ENCODE data around the gene ANGPT4. TPM values are rescaled to one million over a fixed set of nuclear protein-coding genes. Genes with fewer than 3 reads are reported as not detected.

Gene ANGPT4
- total RNA-seq, 2 donors from 2014 or later, result 0.05 TPM; not detected in 1

- H3K27ac ChIP-seq, result no peak overlapping the region
Observed at GRCh38 chr20:846894-847278, 69.2 kb downstream of the ANGPT4 start.

GRCh38 chr20:845941-846893 is 69.9 kb downstream of the ANGPT4 start:
- Histone ChIP-seq H3K9me3 (no peaks in the 10 kb centered on the region), H3K4me3 (no peak overlapping the region), H3K36me3 (no peaks in the 10 kb centered on the region), H3K4me1 (peaks cover 4% of the 10 kb centered on the region), H3K27ac (no peak overlapping the region), H3K27me3 (no peaks in the 10 kb centered on the region), H3K9ac (ENCODE audit: low read depth in 2 of 2, low read length in 2 of 2) (no peak overlapping the region)
- DNase-seq, result no peak
- no peak for TF ChIP-seq CTCF (IDR thresholded peaks at IDR 0.05)
- intact Hi-C loops (cut with DNase I), result no loop called here

More at GRCh38 chr20:846894-847278, 69.2 kb downstream of the ANGPT4 start:
- intact Hi-C loops (cut with DNase I), result no loop called here
- H3K4me3 ChIP-seq, result no peak overlapping the region
- no peak for TF ChIP-seq CTCF (IDR thresholded peaks at IDR 0.05)
- H3K27me3 ChIP-seq, result no peaks in the 10 kb centered on the region
- peaks cover 4% of the 10 kb centered on the region for H3K4me1 ChIP-seq
- H3K9me3 ChIP-seq, result no peaks in the 10 kb centered on the region
- peak; percentile 36 for DNase-seq
- H3K36me3 ChIP-seq, result no peaks in the 10 kb centered on the region
- no peak overlapping the region for H3K9ac ChIP-seq (ENCODE audit: low read depth in 2 of 2, low read length in 2 of 2)

GRCh38 chr20:845226-845868 is 70.8 kb downstream of the ANGPT4 start:
- H3K4me3 ChIP-seq, result peak overlapping the region; percentile 39
- H3K4me1 ChIP-seq, result peaks cover 4% of the 10 kb centered on the region
- H3K27ac ChIP-seq, result no peak overlapping the region
- no peaks in the 10 kb centered on the region for H3K36me3 ChIP-seq
- H3K9me3 ChIP-seq, result no peaks in the 10 kb centered on the region
- DNase-seq, result no peak
- intact Hi-C loops (cut with DNase I), result no loop called here
- no peak for TF ChIP-seq CTCF (IDR thresholded peaks at IDR 0.05)
- peaks cover 4% of the 10 kb centered on the region for H3K27me3 ChIP-seq
- peak overlapping the region in 1 of 2 donors; percentile 54 for H3K9ac ChIP-seq (ENCODE audit: low read depth in 2 of 2, low read length in 2 of 2)

GRCh38 chr20:844473-845225 is 71.5 kb downstream of the ANGPT4 start:
- intact Hi-C loops (cut with DNase I), result no loop called here
- no peaks in the 10 kb centered on the region for H3K9me3 ChIP-seq
- peak overlapping the region; percentile 39 for H3K4me3 ChIP-seq
- peaks cover 4% of the 10 kb centered on the region for H3K27me3 ChIP-seq
- no peak for TF ChIP-seq CTCF (IDR thresholded peaks at IDR 0.05)
- peak; percentile 96 for DNase-seq
- peaks cover 4% of the 10 kb centered on the region for H3K4me1 ChIP-seq
- H3K9ac ChIP-seq (ENCODE audit: low read depth in 2 of 2, low read length in 2 of 2), result peak overlapping the region; percentile 32 to 38
- H3K36me3 ChIP-seq, result no peaks in the 10 kb centered on the region
- no peak overlapping the region for H3K27ac ChIP-seq

GRCh38 chr20:843912-844311 is 72.2 kb downstream of the ANGPT4 start:
- H3K4me3 ChIP-seq, result no peak overlapping the region
- H3K27me3 ChIP-seq, result peaks cover 4% of the 10 kb centered on the region
- H3K9ac ChIP-seq (ENCODE audit: low read depth in 2 of 2, low read length in 2 of 2), result peak overlapping the region; percentile 17 to 38
- H3K36me3 ChIP-seq, result no peaks in the 10 kb centered on the region
- peaks cover 4% of the 10 kb centered on the region for H3K4me1 ChIP-seq
- intact Hi-C loops (cut with DNase I), result no loop called here
- H3K9me3 ChIP-seq, result no peaks in the 10 kb centered on the region
- H3K27ac ChIP-seq, result peak overlapping the region; percentile 30
- peak; percentile 64 for DNase-seq
- no peak for TF ChIP-seq CTCF (IDR thresholded peaks at IDR 0.05)

Measured in colonic mucosa (tissue), 4 donors.